GM19438 (cell line): ENCODE data around the gene ZCCHC4.

Source experiments
- ATAC-seq: cut with Tn5 transposase; IDR thresholded peaks from one replicate; pipeline ENCODE4 v1.9.1; 2021; ENCODE audit warnings: low read depth; ENCODE audit not compliant: unreplicated experiment

Gene ZCCHC4, protein sequence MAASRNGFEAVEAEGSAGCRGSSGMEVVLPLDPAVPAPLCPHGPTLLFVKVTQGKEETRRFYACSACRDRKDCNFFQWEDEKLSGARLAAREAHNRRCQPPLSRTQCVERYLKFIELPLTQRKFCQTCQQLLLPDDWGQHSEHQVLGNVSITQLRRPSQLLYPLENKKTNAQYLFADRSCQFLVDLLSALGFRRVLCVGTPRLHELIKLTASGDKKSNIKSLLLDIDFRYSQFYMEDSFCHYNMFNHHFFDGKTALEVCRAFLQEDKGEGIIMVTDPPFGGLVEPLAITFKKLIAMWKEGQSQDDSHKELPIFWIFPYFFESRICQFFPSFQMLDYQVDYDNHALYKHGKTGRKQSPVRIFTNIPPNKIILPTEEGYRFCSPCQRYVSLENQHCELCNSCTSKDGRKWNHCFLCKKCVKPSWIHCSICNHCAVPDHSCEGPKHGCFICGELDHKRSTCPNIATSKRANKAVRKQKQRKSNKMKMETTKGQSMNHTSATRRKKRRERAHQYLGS

DNA sequence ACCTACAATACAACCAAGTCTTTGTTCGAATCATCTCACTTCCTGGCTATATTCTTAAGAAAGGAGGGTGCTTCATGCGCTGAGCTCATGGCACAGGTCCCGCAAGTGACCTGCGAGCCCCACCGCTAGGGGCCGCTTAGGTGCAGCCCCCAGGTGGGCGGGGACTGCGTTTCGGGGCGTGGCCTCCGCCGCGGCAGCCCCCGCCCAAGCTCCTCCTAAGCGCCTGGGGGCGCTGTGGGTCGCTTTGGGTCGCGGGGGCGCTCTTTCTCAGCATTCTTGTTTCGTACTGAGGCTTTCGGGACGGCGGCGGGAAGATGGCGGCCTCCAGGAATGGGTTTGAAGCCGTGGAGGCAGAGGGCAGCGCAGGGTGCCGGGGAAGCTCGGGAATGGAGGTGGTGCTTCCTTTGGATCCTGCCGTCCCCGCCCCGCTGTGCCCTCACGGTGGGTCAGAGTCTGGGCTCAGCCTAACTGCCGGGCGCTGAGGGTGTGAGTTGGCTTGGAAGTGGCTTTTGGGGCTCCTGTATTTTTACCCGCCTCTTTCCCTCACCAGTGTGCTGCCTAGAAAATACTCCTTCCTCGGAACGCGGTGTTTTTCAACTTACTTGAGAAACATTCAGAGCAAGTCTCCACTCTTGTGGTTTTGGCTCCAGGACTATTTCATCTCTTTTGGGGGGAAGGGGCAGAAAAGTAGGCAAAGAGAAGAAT lies at the start of gene ZCCHC4:
Gene ZCCHC4 (plus strand): TSS at position 279 of the 705 bp plus-strand sequence. CDS start 36 bp downstream, at position 315.
- ATAC-seq = peak; percentile 63

DNA sequence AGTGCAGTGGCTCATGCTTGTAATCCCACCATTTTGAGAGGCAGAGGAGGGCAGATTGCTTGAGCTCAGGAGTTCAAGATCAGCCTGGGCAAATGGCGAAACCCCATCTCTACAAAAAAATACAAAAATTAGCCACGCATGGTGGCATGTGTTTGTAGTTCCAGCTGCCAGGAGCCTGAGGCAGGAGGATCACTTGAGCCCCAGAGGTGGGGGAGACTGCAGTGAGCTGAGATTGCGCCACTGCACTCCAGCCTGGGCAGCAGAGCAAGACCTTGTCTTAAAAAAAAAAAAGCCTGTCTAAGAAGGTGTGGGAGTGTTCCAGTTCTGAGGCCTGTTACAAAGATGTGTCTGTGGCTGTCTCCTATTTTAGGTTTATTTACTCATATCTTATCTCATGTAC lies 40.7 kb upstream of the ZCCHC4 start:
- no peak for ATAC-seq

DNA sequence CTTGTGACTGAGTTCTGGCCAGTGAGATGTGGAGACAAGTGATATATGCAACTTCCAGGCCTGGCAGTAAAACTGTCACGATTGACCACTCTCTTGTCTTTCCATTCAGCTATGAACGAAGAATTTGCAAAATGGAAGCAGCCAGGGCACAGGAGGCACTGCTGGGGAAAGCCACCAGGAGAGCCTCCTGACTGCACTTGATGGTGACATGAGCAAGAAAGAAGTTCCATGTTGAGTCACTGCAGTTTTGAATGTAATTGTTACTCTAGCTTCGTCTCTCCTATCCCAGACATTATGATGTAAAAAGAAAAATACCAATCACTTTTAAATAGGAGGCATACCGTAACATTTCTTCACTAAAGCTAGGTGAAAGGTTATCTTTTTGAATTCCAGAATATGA lies 32.4 kb upstream of the ZCCHC4 start:
- no peak for ATAC-seq

DNA sequence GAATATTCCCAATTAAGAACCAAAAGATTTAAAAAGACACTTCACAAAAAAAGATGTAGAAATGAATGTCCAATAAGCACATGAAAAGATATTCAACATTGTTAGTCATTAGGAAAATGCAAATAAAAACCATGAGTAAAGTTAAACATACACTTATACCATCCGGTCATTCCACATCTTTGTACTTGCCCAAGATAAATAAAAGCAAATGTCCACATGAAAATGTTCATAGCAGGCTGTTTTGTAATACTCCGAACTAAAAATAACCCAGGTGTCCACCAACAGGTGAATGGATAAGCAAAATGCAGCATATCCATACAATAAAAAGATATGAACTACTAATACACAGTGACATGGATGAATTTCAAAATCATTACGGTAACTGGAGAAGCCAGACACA lies 28.6 kb upstream of the ZCCHC4 start:
- no peak for ATAC-seq

DNA sequence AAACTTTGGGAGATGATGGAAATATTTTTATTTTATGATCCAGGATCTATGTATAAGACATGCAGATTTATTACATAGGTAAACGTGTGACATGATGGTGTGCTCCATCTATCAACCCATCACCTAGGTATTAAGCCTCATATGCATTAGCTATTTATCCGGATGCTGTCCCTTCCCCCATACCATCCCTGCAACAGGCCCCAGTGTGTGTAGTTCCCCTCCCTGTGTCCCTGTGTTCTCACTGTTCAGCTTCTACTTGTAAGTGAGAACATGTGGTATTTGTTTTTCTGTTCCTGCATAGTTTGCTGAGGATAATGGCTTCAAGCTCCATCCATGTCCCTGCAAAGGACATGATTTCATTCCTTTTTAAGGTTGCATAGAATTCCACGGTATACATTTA lies 28.1 kb upstream of the ZCCHC4 start:
- no peak for ATAC-seq

DNA sequence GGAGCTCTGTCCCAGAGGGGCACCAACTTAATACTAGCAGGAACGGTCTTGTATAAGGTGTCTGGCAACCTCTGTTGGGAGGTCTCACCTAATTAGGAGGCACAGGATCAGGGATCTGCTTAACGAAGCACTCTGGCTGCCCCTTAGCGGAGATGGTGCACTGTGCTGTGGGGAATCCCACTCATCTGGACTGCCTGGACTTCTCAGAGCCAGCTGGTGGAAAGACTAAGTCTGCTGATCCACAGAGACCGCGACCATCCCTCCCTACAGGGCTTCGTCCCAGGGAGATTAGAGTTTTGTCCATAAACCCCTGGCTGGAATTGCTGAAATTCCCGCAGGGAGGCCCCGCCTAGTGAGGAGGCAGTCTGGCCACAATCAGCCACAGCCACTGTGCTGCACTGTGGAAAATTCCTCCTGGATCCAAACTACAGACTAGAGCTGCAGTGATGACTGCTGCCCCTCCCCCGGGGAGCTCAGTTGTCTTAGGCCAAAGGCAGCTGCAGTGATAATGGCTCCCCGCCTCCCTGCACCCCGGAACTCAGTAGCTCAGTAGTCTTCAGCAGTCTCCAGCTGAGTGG lies 22.0 kb upstream of the ZCCHC4 start:
- no peak for ATAC-seq

DNA sequence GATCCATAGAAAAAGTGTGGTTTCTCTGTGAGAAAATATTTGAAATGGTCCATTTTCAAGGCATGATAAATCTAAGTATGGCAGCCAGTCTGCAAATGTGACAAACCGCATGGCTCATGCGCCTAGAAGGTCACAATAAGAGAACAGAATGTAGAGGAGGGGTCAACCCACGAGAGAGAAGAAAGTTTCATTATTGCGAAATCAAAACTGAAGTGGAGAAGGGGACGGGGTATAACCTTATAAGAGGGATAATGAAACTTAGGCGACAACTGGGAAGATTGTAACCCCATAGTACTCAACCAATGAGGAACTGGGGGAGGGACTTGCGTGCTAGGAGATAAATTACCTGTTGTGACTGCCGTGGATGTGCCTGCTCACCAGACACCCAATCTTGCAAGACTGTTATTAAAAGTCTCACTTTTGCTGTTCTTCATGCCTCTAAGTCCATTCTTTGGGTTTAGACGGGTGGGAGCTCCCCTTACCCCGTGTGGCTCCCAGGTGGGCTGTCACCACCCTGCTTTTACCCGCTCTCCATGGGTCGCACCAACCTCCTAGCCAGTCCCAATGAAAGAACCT lies 21.3 kb upstream of the ZCCHC4 start:
- ATAC-seq = no peak

DNA sequence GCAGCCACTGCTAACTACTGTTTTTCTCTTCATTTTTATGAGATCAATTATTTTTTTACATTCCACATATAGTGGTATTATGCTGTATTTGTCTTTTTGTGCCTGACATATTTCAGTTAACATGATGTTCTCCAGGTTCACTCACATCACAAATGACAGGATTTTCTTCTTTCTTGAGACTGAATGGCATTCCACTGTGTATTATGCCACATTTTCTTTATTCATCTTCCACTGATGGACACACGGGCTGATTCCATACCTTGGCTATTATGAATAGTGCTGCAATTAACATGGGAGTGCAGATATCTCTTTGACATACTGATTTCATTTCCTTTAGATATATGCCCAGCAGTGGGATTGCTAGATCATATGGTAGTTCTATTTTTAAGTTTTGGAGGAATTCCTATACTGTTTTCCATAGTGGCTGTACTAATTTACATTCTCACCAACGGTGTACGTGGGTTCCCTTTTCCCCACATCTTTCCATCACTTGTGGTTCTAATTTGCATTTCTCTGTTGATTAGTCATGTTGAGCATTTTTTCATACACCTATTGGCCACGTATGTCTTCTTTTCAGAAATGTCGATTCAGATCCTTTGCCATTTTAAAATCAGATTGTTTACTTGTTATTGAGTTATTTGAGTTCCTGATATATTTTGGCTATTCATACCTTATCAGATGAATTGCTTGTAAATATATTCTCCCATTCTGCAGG lies 14.9 kb upstream of the ZCCHC4 start:
- no peak for ATAC-seq

DNA sequence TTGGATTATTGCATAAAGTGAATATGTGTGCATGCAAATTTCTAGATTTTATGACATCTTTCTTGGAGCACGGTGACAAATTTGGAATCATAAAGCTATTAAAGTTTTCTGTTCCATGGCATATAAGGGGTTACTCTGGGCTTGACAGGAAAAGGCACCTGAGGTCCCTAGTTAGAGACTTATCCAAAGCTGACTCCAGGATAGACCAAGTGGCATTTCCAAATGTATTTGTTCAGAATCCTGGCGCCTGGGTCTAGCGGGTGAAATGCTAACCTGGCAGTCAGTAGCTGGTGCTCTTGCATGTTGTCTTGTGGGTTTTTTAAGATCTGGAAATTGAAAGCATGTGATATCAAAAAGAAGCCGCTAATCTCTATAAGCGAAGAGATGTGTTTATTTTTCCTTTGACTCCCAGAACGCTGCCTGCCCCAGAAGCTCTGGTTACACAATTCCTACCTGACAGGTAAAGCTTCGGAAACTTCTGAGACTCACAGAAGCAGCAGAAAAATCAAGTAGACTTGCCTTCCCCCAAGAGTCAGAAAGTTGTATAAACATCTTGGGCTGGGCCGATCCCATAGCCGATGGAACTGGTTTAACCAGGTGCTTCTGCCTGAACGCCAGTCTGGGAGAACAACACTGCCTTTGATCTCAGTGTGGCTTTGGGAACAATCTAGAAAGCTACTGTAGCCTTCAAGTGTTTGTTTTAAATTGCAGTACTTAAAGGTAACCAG lies 12.9 kb upstream of the ZCCHC4 start:
- ATAC-seq = no peak

DNA sequence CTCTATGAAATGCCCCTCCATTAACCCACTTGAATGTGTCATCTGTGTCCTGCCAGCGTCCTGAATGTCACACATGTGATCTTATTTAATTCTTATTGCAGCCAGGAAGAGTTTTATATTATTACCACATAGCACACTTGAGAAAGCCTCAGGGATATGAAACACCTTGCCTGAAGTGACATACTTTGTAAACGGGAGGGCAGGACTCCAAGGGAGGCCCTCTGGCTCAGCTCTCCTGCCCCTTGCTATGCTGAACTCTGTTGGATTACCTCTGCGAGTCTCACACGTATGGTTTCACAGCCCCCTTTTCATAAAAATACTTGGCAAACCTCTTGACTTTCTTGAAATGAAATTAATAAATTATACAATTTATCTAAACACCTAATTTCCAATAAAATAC lies 11.1 kb upstream of the ZCCHC4 start:
- no peak for ATAC-seq

DNA sequence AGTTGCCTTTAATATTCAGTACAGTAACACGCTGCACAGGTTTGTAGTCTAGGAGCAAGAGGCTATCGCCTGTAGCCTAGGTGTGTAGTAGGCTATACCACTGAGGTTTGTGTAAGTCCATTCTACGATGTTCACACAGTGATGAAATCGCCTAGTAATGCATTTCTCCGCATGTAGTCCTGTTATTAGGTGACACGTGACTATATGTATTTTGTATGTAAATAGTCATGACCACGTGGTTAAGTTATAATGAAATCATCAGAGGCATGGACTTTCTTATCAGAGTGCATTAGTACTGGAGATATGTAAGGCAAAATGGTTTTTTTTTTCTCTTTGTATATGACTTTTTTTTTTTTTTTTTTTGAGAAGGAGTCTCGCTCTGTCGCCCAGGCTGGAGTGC lies 9.9 kb upstream of the ZCCHC4 start:
- ATAC-seq = no peak

DNA sequence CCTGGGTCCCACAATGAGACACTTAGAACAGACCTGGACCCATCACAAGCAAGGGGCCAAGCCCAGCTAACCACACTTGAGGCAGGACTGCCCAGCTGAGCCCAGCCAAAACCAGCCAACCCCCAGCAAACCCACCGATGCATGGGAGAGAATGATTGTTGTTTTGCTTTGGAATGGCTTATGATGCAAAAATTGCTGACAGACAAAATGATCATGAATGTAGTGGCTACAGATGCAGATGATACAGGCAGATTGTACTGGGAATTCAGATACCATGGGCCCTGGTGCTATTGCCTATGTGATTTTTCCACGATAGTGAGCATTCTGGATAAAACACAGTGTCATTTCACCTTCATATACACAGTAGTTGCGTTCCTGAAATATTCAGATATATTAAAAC lies 9.0 kb upstream of the ZCCHC4 start:
- no peak for ATAC-seq

DNA sequence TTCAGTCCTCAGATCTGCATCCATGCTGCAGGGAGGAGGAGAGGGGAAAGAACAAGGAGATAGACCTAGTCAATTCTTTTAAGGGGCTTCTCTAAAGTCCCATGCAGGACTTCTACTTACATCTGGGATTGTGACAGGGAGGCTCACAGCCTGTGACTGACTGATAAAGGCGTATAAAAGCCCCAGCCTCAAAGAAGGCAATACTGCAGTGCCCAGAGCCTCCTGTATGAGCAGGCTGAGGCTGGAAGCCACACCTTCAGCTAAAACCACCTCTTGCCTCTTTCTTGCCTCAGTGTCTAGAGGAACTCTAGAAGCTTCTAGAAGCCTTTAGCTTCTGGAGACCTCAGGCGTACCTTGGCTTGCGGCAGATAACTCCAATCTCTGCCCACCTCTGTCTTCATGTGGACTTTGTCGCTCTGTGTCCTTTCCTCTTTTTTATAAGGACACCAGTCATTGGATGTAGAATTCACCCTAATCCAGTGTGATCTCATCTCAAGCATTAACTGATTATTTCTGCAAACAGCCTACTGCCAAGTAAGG lies 6.0 kb upstream of the ZCCHC4 start:
- no peak for ATAC-seq

DNA sequence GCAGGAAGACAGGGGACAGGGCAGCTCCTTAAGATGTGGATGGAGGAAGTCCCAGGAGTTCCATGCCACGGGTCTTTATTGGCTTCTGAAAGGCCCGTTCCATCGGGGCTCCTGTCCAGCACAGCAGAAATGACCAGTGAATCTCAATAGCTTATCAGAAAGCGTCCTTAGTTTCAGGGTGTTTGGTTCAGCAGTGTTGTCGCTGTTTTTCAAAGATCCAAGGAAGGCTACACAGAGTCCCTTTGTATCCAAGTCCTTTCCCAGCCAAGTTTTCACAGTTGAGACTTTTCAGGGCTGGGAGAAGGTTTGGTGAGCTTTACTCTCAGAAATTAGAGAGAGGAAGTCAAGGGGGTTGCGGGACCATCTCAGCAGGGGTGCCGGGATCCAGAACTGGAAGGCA lies 5.0 kb upstream of the ZCCHC4 start:
- no peak for ATAC-seq

DNA sequence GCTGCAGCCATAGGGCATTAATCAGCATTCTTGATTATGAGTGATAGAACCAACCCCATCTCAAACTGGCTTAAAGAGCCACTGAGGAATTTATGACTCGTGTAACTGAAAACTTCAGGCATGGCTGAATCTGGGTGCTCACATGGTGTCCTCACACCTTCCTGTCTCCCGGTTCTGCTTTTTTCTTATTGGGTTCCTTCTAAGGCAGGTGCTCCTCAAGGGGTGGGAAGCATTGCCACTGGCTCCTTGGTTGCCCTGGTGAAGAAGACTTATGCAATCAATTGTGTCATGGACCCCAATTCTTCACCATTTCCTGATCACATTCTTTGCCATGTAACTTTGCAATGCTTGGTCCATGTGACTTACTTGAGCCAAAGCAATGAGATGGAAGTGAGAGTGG lies 4.3 kb upstream of the ZCCHC4 start:
- no peak for ATAC-seq

DNA sequence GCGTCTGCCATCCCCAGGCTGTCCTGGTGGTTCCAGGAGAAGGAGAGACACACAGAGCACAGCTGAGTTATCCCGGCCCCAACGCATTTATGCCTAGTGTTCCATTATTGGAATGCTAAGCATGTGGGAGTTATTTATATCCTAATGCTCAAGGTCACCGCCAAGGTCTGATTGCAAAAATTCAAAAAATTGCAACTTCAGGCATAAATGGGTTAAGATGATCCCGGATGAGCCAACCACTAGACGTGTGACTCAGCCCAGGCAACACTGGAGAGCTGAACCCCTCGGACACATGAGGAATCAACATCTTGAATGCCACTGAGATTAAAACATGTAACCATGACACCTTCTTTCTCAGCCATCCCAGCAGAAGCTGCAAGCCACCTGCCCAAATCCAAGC lies 3.8 kb upstream of the ZCCHC4 start:
- no peak for ATAC-seq

DNA sequence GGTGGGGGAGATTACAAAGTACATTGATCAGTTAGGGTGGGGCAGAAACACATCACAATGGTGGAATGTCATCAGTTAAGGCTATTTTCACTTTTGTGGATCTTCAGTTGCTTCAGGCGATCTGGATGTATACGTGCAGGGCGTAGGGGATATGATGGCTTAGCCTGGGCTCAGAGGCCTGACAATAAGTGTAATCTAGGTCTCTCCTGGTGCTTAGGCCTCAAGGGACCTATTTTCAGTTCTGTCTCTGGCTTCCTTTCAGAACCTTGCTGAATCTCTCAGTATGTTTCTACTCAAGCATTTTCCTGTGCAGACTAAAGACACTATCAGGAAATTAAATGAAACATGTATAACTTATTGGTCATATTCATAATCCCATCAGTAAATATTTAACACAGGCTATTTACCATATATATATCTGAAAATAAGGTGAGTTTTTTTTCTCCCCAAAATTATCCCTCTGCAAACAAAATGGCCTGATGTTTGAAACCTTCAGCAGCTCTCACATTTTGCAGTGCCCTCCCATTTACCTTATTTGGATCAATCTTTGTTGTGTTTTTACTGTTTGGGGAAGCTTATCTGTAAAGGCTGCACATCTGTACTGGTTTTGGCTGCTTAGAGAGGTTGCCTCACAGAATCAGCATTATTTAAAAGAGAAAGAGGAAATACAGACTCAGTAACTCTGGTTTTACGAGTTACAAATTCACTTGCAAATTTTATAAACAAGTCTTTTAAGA lies 2.3 kb upstream of the ZCCHC4 start:
- ATAC-seq = peak; percentile 78

DNA sequence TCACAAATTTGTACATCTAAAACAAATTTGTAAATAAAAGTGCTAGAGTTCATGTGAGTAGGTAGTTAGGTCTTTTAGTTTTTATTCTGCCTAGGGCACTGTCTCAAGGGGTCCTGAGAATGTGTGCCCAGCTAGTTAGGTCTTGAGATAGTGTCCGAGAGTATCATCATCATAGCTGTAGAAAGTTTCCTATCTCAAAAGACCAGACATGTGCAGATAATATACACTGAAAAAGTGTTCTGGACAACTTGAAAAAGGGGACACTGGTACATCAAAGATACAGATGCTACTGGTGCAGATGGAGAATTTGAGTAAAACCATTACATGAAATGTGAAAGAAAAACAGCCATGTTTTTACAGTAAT lies 1.8 kb upstream of the ZCCHC4 start:
- ATAC-seq = peak; percentile 24
